Measurements from ENCODE around the gene SMARCAL1. TPM values are rescaled to one million over a fixed set of nuclear protein-coding genes. Genes with fewer than 3 reads are reported as not detected.

SMARCAL1 gene
- polyA plus RNA-seq, 1 of the 3 experiments (the other 2 are of a cell fraction), result 27.0 TPM

DNA sequence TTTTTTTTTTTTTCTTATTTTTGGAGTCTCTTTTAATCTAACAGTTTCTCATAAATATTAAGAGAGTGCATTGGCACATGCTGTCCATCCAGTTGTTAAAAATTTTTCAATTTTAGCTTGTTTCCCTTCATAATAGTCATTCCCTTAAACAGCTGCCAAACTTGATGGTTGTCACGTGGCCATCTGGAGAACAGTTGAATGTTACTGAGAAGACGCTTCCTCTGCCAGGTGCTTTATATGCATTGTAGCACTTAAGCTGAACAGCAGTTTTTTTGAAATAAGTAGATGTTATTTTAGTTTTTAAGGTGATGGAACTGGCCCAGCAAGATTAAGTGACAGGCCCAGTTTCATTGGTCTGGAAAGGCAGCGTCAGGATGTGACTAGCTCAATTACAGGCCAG is 3.3 kb downstream of the SMARCAL1 start:
- Histone ChIP-seq H3K9me3 (no peaks in the 10 kb centered on the region), H3K4me1 (ENCODE audit: control insufficient read depth in 1 of 2, insufficient read depth in 2 of 2, low read depth in 1 of 2, low read length in 1 of 2) (peaks cover 5 to 11% of the 10 kb centered on the region in 2 experiments; a peak in 2 of 4 replicates), H3K79me2 (ENCODE audit: insufficient read depth) (peaks cover 24% of the 10 kb centered on the region; the same call in 1 of the 2 replicates), H2AFZ (ENCODE audit: low read depth) (no peak overlapping the region), H3K4me2 (no peak overlapping the region), H3K9ac (no peak overlapping the region), H3K9me2 (no peaks in the 10 kb centered on the region), H3F3A (replicated peaks; ENCODE audit: insufficient read depth) (peaks cover 7% of the 10 kb centered on the region), H4K20me1 (ENCODE audit: insufficient read depth) (no peaks in the 10 kb centered on the region), H3K4me3 (ENCODE audit: low read depth in 2 of 2, low read length in 1 of 2) (no peak overlapping the region), H3K27me3 (ENCODE audit: insufficient read depth) (no peaks in the 10 kb centered on the region), H3K36me3 (replicated peaks in 1 of 2; ENCODE audit: control insufficient read depth in 1 of 2, insufficient read depth in 2 of 2, low read length in 1 of 2) (peaks cover 26 to 31% of the 10 kb centered on the region in 2 experiments), H3K27ac (ENCODE audit: low read depth in 2 of 2, low read length in 1 of 2) (no peak overlapping the region)
- DNase-seq, result no peak
- ChIA-PET POLR2A (no interaction called here), CTCF (interaction anchor here (1.0 to 1.6 kb wide), 3 partner anchors 10 to 301 kb away, joined by 3 to 5 read pairs (median 3); no protein-coding TSS in a partner anchor)
- 94% methylated on average over 3 of the region's 3 CpGs for WGBS (ENCODE audit: low lambda C conversion rate)
- TF ChIP-seq, protein P1, sequence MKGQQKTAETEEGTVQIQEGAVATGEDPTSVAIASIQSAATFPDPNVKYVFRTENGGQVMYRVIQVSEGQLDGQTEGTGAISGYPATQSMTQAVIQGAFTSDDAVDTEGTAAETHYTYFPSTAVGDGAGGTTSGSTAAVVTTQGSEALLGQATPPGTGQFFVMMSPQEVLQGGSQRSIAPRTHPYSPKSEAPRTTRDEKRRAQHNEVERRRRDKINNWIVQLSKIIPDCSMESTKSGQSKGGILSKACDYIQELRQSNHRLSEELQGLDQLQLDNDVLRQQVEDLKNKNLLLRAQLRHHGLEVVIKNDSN (IDR thresholded peaks at IDR 0.05; ENCODE audit: borderline replicate concordance, low read depth), result no peak
- TF ChIP-seq NRF1 (IDR thresholded peaks at IDR 0.05; ENCODE audit: low read depth, low read length), result no peak
- no peak for TF ChIP-seq REST (IDR thresholded peaks at IDR 0.05; ENCODE audit: low read depth, low read length)
- TF ChIP-seq POLR2AphosphoS5 (IDR thresholded peaks at IDR 0.05; ENCODE audit: low read depth, low read length), result no peak
- no peak for TF ChIP-seq SIN3A (IDR thresholded peaks at IDR 0.05; ENCODE audit: borderline replicate concordance, low read depth, low read length)
- no peak for TF ChIP-seq RCOR1 (IDR thresholded peaks at IDR 0.05; ENCODE audit: low read length)
- TF ChIP-seq EZH2phosphoT487 (IDR thresholded peaks at IDR 0.05; ENCODE audit: borderline replicate concordance, low read depth), result no peak
- TF ChIP-seq, protein P2, sequence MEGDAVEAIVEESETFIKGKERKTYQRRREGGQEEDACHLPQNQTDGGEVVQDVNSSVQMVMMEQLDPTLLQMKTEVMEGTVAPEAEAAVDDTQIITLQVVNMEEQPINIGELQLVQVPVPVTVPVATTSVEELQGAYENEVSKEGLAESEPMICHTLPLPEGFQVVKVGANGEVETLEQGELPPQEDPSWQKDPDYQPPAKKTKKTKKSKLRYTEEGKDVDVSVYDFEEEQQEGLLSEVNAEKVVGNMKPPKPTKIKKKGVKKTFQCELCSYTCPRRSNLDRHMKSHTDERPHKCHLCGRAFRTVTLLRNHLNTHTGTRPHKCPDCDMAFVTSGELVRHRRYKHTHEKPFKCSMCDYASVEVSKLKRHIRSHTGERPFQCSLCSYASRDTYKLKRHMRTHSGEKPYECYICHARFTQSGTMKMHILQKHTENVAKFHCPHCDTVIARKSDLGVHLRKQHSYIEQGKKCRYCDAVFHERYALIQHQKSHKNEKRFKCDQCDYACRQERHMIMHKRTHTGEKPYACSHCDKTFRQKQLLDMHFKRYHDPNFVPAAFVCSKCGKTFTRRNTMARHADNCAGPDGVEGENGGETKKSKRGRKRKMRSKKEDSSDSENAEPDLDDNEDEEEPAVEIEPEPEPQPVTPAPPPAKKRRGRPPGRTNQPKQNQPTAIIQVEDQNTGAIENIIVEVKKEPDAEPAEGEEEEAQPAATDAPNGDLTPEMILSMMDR (IDR thresholded peaks at IDR 0.05), result no peak
- no peak for TF ChIP-seq FOXJ3 (CRISPR knock-in tag; IDR thresholded peaks at IDR 0.05)
- no peak for TF ChIP-seq SMC3 (IDR thresholded peaks at IDR 0.05; ENCODE audit: low read depth, low read length)

Measured in SK-N-SH (cell line).